ENCODE data around the gene SEC61A2. TPM values are rescaled to one million over a fixed set of nuclear protein-coding genes. Genes with fewer than 3 reads are reported as not detected.

SEC61A2 gene
- total and polyA plus RNA-seq, 4 donors: 3.8 to 8.8 (median 6.2) TPM

DNA sequence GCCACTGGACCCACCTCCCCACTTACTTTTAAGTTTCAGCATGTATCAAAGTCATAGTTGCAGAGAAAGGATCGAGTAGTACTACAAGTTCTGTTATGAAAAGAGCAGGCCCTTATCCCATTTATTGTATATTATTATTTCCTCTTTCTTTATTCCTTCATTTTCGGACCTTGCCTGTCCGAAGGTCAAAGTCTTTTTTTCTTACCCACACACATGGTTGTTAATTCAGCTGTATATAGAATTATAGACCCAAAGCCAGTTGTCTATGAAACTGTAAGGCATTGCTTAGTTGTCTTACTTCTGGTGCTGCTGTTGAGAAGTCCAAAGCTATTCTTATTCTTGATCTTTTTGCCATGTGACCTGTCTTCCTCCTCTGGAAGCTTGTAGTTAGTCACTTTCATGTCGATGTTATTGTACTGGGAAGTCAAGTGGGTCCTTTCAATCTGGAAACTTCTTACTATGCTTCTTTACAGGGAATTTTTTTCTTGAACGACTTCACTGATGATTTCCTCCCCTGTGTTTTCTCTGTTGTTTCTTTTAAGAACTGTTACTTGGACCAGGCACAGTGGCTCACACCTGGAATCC, 57.9 kb downstream of the SEC61A2 start:
- Histone ChIP-seq H3K4me1 (ENCODE audit: control insufficient read depth in 4 of 4, insufficient read depth in 4 of 4, low read length in 3 of 4) (peaks cover 0 to 24% (median 13%) of the 10 kb centered on the region in 4 donors), H3K27ac (ENCODE audit: low read depth in 1 of 2, low read length in 2 of 2) (no peak overlapping the region), H3K9me3 (ENCODE audit: control insufficient read depth in 4 of 4, low read length in 3 of 4) (no peaks in the 10 kb centered on the region), H3K36me3 (ENCODE audit: control insufficient read depth in 4 of 4, insufficient read depth in 3 of 4, low read depth in 1 of 4, low read length in 3 of 4) (peaks cover 0 to 20% (median 5%) of the 10 kb centered on the region in 4 donors), H3K27me3 (ENCODE audit: control insufficient read depth in 4 of 4, insufficient read depth in 4 of 4, low read length in 3 of 4) (no peaks in the 10 kb centered on the region), H3K9ac (ENCODE audit: low read depth in 1 of 2, low read length in 2 of 2) (no peak overlapping the region), H3K4me3 (ENCODE audit: low read depth in 1 of 3, low read length in 3 of 3) (no peak overlapping the region)
- TF ChIP-seq HNF4A (conservative IDR thresholded peaks at IDR 0.05) (no peak), JUND (IDR thresholded peaks at IDR 0.05) (no peak), RAD21 (IDR thresholded peaks at IDR 0.05) (no peak), FOXA1 (IDR thresholded peaks at IDR 0.05) (no peak), NR2F2 (IDR thresholded peaks at IDR 0.05) (no peak), FOXA2 (IDR thresholded peaks at IDR 0.05) (no peak), SP1 (IDR thresholded peaks at IDR 0.05) (no peak), HNF4G (IDR thresholded peaks at IDR 0.05) (no peak)
- TF ChIP-seq, protein P1, sequence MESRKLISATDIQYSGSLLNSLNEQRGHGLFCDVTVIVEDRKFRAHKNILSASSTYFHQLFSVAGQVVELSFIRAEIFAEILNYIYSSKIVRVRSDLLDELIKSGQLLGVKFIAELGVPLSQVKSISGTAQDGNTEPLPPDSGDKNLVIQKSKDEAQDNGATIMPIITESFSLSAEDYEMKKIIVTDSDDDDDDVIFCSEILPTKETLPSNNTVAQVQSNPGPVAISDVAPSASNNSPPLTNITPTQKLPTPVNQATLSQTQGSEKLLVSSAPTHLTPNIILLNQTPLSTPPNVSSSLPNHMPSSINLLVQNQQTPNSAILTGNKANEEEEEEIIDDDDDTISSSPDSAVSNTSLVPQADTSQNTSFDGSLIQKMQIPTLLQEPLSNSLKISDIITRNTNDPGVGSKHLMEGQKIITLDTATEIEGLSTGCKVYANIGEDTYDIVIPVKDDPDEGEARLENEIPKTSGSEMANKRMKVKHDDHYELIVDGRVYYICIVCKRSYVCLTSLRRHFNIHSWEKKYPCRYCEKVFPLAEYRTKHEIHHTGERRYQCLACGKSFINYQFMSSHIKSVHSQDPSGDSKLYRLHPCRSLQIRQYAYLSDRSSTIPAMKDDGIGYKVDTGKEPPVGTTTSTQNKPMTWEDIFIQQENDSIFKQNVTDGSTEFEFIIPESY (IDR thresholded peaks at IDR 0.05): no peak
- TF ChIP-seq, protein P2, sequence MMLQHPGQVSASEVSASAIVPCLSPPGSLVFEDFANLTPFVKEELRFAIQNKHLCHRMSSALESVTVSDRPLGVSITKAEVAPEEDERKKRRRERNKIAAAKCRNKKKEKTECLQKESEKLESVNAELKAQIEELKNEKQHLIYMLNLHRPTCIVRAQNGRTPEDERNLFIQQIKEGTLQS (IDR thresholded peaks at IDR 0.05): no peak
- TF ChIP-seq, protein P3, sequence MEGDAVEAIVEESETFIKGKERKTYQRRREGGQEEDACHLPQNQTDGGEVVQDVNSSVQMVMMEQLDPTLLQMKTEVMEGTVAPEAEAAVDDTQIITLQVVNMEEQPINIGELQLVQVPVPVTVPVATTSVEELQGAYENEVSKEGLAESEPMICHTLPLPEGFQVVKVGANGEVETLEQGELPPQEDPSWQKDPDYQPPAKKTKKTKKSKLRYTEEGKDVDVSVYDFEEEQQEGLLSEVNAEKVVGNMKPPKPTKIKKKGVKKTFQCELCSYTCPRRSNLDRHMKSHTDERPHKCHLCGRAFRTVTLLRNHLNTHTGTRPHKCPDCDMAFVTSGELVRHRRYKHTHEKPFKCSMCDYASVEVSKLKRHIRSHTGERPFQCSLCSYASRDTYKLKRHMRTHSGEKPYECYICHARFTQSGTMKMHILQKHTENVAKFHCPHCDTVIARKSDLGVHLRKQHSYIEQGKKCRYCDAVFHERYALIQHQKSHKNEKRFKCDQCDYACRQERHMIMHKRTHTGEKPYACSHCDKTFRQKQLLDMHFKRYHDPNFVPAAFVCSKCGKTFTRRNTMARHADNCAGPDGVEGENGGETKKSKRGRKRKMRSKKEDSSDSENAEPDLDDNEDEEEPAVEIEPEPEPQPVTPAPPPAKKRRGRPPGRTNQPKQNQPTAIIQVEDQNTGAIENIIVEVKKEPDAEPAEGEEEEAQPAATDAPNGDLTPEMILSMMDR (IDR thresholded peaks at IDR 0.05; ENCODE audit: low read depth, low read length, missing input control): no peak
- WGBS: 85% methylated on average over 5 of the region's 5 CpGs
- no peak for DNase-seq (ENCODE audit: low spot score)

DNA sequence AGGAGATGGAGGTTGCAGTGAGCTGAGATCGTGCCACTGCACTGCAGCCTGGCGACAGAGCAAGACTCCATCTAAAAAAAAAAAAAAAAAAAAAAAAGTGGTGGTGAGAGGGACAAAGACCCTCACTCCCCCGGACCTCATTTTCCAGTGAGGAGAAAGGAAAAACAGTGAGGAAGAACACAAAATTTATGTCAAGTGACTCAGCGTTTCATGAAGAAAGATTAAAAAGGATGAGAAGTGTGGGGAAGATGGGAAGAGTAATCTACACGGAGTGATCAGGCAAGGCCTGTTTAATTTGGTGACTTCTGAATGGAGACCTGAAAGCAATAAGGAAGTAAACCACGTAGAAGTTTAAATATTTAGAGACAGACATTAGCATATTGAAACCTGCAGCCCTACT, 59.2 kb downstream of the SEC61A2 start:
- peaks cover 0 to 15% (median 4%) of the 10 kb centered on the region in 4 donors for H3K36me3 ChIP-seq (ENCODE audit: control insufficient read depth in 4 of 4, insufficient read depth in 3 of 4, low read depth in 1 of 4, low read length in 3 of 4)
- WGBS: 84% methylated on average over 6 of the region's 6 CpGs
- no peaks in the 10 kb centered on the region for H3K27me3 ChIP-seq (ENCODE audit: control insufficient read depth in 4 of 4, insufficient read depth in 4 of 4, low read length in 3 of 4)
- H3K9me3 ChIP-seq (ENCODE audit: control insufficient read depth in 4 of 4, low read length in 3 of 4): no peaks in the 10 kb centered on the region
- DNase-seq (ENCODE audit: low spot score): no peak
- no peak overlapping the region for H3K9ac ChIP-seq (ENCODE audit: low read depth in 1 of 2, low read length in 2 of 2)
- TF ChIP-seq SP1 (IDR thresholded peaks at IDR 0.05): no peak
- TF ChIP-seq, protein P1 (IDR thresholded peaks at IDR 0.05): no peak
- TF ChIP-seq, protein P2 (IDR thresholded peaks at IDR 0.05): no peak
- TF ChIP-seq, protein P3 (IDR thresholded peaks at IDR 0.05; ENCODE audit: low read depth, low read length, missing input control): no peak
- TF ChIP-seq, protein P4, sequence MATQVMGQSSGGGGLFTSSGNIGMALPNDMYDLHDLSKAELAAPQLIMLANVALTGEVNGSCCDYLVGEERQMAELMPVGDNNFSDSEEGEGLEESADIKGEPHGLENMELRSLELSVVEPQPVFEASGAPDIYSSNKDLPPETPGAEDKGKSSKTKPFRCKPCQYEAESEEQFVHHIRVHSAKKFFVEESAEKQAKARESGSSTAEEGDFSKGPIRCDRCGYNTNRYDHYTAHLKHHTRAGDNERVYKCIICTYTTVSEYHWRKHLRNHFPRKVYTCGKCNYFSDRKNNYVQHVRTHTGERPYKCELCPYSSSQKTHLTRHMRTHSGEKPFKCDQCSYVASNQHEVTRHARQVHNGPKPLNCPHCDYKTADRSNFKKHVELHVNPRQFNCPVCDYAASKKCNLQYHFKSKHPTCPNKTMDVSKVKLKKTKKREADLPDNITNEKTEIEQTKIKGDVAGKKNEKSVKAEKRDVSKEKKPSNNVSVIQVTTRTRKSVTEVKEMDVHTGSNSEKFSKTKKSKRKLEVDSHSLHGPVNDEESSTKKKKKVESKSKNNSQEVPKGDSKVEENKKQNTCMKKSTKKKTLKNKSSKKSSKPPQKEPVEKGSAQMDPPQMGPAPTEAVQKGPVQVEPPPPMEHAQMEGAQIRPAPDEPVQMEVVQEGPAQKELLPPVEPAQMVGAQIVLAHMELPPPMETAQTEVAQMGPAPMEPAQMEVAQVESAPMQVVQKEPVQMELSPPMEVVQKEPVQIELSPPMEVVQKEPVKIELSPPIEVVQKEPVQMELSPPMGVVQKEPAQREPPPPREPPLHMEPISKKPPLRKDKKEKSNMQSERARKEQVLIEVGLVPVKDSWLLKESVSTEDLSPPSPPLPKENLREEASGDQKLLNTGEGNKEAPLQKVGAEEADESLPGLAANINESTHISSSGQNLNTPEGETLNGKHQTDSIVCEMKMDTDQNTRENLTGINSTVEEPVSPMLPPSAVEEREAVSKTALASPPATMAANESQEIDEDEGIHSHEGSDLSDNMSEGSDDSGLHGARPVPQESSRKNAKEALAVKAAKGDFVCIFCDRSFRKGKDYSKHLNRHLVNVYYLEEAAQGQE (IDR thresholded peaks at IDR 0.05): no peak
- TF ChIP-seq TAF1 (conservative IDR thresholded peaks at IDR 0.05): no peak
- TF ChIP-seq FOXA2 (IDR thresholded peaks at IDR 0.05): no peak
- TF ChIP-seq JUND (IDR thresholded peaks at IDR 0.05): no peak
- TF ChIP-seq HNF4G (IDR thresholded peaks at IDR 0.05): no peak
- TF ChIP-seq NR2F2 (IDR thresholded peaks at IDR 0.05): no peak
- H3K27ac ChIP-seq (ENCODE audit: low read depth in 1 of 2, low read length in 2 of 2): no peak overlapping the region
- peaks cover 0 to 35% (median 22%) of the 10 kb centered on the region in 4 donors for H3K4me1 ChIP-seq (ENCODE audit: control insufficient read depth in 4 of 4, insufficient read depth in 4 of 4, low read length in 3 of 4)
- no peak overlapping the region for H3K4me3 ChIP-seq (ENCODE audit: low read depth in 1 of 3, low read length in 3 of 3)
